Measurements from ENCODE around the gene THAP10. TPM values are rescaled to one million over a fixed set of nuclear protein-coding genes. Genes with fewer than 3 reads are reported as not detected.
"Not testable (repeated sequence)": the region's sequence is repeated elsewhere in the genome, so short reads cannot be mapped to it uniquely, and the experiment has no call there.

Gene THAP10
- total RNA-seq, 3 donors from 2014 or later (not counting 1 experiment from before 2014, with no cell fraction given), result not detected

DNA sequence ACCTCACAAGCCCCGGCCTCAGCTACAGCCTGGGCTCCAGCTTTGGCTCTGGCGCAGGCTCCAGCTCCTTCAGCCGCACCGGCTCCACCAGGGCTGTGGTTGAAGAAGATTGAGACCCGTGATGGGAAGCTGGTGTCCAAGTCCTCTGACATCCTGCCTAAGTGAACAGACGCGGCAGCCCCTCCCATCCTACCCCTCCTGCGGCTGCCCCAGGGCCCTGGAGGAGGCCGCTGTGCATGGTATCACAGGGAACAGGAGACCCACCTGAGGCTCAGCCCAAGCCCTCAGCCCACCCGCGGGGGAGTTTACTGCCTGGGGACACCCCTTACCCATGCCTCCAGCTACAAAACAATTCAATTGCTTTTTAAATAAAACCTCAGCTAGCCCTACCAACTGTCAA, 32.2 kb downstream of the THAP10 start:
- Mint-ChIP-seq H3K4me1 (no peaks in the 10 kb centered on the region), H3K9me3 (no peaks in the 10 kb centered on the region), H3K27ac (no peak overlapping the region), H3K4me3 (no peak overlapping the region), H3K36me3 (no peaks in the 10 kb centered on the region), H3K27me3 (ENCODE audit: low read depth in 2 of 2) (peaks cover 12 to 30% of the 10 kb centered on the region in 2 donors)
- Histone ChIP-seq H3K36me3 (ENCODE audit: control insufficient read depth, insufficient read depth, low read length) (no peaks in the 10 kb centered on the region), H3K27ac (ENCODE audit: low read length) (no peak overlapping the region), H3K4me1 (ENCODE audit: control insufficient read depth, insufficient read depth, low read length) (no peaks in the 10 kb centered on the region), H3K27me3 (ENCODE audit: control insufficient read depth, insufficient read depth, low read length) (no peaks in the 10 kb centered on the region), H3K4me3 (ENCODE audit: low read length) (no peak overlapping the region), H3K9me3 (ENCODE audit: control insufficient read depth, insufficient read depth, low read length) (no peaks in the 10 kb centered on the region)
- TF ChIP-seq, protein P1, sequence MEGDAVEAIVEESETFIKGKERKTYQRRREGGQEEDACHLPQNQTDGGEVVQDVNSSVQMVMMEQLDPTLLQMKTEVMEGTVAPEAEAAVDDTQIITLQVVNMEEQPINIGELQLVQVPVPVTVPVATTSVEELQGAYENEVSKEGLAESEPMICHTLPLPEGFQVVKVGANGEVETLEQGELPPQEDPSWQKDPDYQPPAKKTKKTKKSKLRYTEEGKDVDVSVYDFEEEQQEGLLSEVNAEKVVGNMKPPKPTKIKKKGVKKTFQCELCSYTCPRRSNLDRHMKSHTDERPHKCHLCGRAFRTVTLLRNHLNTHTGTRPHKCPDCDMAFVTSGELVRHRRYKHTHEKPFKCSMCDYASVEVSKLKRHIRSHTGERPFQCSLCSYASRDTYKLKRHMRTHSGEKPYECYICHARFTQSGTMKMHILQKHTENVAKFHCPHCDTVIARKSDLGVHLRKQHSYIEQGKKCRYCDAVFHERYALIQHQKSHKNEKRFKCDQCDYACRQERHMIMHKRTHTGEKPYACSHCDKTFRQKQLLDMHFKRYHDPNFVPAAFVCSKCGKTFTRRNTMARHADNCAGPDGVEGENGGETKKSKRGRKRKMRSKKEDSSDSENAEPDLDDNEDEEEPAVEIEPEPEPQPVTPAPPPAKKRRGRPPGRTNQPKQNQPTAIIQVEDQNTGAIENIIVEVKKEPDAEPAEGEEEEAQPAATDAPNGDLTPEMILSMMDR (IDR thresholded peaks at IDR 0.05), result no peak
- DNase-seq (no peak), ATAC-seq (no peak)
- intact Hi-C loops (cut with micrococcal nuclease), result no loop called here
- 89% methylated on average over 11 of the region's 11 CpGs for WGBS (ENCODE audit: insufficient coverage)

DNA sequence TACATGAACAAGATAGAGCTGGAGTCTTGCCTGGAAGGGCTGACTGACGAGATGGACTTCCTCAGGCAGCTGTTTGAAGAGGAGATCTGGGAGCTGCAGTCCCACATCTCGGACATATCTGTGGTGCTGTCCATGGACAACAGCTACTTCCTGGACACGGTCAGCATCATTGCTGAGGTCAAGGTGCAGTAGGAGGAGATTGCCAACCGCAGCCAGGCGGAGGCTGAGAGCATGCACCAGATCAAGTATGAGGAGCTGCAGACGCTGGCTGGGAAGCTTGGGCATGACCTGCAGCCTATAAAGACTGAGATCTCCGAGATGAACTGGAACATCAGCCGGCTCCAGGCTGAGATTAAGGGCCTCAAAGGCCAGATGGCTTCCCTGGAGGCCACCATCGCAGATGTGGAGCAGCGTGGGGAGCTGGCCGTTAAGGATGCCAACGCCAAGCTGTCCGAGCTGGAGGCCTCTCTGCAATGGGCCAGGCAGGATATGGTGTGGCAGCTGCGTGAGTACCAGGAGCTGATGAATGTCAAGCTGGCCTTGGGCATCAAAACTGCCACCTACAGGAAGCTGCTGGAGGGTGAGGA, 32.8 kb downstream of the THAP10 start:
- H3K9me3 ChIP-seq (ENCODE audit: control insufficient read depth, insufficient read depth, low read length), result no peaks in the 10 kb centered on the region
- ATAC-seq, result no peak
- no peak for DNase-seq
- peaks cover under 1% of the 10 kb centered on the region for H3K4me1 ChIP-seq (ENCODE audit: control insufficient read depth, insufficient read depth, low read length)
- H3K4me1 Mint-ChIP-seq, result peaks cover 3% of the 10 kb centered on the region in 2 donors
- peaks cover 18 to 36% of the 10 kb centered on the region in 2 donors for H3K27me3 Mint-ChIP-seq (ENCODE audit: low read depth in 2 of 2)
- no peaks in the 10 kb centered on the region for H3K9me3 Mint-ChIP-seq
- no peaks in the 10 kb centered on the region for H3K36me3 ChIP-seq (ENCODE audit: control insufficient read depth, insufficient read depth, low read length)
- no peak overlapping the region for H3K27ac ChIP-seq (ENCODE audit: low read length)
- H3K36me3 Mint-ChIP-seq, result no peaks in the 10 kb centered on the region
- TF ChIP-seq, protein P1 (IDR thresholded peaks at IDR 0.05), result no peak
- 89% methylated on average over 14 of the region's 14 CpGs for WGBS (ENCODE audit: insufficient coverage)
- H3K27me3 ChIP-seq (ENCODE audit: control insufficient read depth, insufficient read depth, low read length), result peaks cover under 1% of the 10 kb centered on the region
- H3K27ac Mint-ChIP-seq, result no peak overlapping the region
- intact Hi-C loops (cut with micrococcal nuclease), result no loop called here
- H3K4me3 ChIP-seq (ENCODE audit: low read length), result no peak overlapping the region
- H3K4me3 Mint-ChIP-seq, result no peak overlapping the region

DNA sequence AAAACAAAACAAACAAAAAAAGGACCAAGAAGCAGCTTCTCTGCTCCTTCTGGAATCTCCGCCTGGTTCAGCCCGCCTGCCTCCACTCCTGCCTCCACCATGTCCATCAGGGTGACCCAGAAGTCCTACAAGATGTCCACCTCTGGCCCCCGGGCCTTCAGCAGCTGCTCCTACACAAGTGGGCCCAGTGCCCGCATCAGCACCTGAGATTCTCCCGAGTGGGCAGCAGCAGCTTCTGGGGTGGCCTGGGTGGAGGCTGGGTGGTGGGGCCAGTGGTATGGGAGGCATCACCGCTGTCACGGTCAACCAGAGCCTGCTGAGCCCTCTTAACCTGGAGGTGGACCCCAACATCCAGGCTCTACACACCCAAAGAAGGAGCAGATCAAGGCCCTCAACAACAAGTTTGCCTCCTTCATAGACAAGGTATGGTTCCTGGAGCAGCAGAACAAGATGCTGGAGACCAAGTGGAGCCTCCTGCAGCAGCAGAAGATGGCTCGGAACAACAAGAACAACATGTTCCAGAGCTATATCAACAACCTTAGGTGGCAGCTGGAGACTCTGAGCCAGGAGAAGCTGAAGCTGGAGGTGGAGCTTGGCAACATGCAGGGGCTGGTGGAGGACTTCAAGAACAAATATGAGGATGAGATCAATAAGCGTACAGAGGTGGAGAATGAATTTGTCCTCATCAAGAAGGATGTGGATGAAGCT, 33.5 kb downstream of the THAP10 start:
- H3K36me3 Mint-ChIP-seq; H3K4me3 ChIP-seq (ENCODE audit: low read length); H3K9me3 Mint-ChIP-seq; DNase-seq; H3K4me3 Mint-ChIP-seq; H3K9me3 ChIP-seq (ENCODE audit: control insufficient read depth, insufficient read depth, low read length); H3K36me3 ChIP-seq (ENCODE audit: control insufficient read depth, insufficient read depth, low read length); intact Hi-C loops (cut with micrococcal nuclease); H3K4me1 Mint-ChIP-seq; H3K4me1 ChIP-seq (ENCODE audit: control insufficient read depth, insufficient read depth, low read length); H3K27ac ChIP-seq (ENCODE audit: low read length); ATAC-seq; H3K27me3 ChIP-seq (ENCODE audit: control insufficient read depth, insufficient read depth, low read length); H3K27ac Mint-ChIP-seq: not testable (repeated sequence)
- WGBS (ENCODE audit: insufficient coverage), result 88% methylated on average over 9 of the region's 9 CpGs
- peaks cover 20 to 38% of the 10 kb centered on the region in 2 donors for H3K27me3 Mint-ChIP-seq (ENCODE audit: low read depth in 2 of 2)

DNA sequence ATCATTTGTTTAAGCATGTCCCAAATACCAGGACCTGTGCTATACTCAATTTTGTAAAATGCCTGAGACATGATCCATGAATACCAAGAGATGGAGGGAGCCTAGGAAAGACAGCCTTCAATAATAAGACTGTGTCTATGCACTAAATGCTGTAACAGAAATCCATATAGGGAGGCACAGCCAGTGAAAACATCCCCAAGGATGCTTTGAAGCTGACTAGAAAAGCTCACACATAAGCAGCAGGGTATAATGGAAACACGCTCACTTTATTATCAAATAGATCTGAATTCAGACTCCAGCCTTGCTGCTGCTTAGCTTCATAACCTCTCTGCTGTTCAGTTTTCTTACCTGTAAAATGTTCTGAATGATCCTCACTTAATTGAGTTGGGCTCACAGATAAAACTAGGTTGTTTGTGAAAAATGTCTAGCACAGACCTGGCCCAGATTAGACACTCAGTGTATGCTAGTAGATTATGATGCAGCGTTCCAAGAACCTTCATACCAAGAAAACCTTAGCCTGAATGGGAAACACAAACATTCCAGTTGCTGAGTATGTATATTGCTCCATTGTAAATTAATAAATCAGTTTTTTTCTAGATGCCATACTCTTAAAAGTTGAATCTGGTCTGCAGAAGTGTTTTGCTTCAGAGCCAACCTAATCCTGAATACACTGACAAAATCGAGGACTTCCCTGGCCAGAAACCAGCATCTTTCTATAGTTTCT, 34.5 kb downstream of the THAP10 start:
- H3K27me3 Mint-ChIP-seq (ENCODE audit: low read depth in 2 of 2), result peaks cover 23 to 38% of the 10 kb centered on the region in 2 donors
- no peak overlapping the region for H3K27ac Mint-ChIP-seq
- H3K4me3 Mint-ChIP-seq, result no peak overlapping the region
- intact Hi-C loops (cut with micrococcal nuclease), result no loop called here
- no peaks in the 10 kb centered on the region for H3K9me3 Mint-ChIP-seq
- Histone ChIP-seq H3K36me3 (ENCODE audit: control insufficient read depth, insufficient read depth, low read length) (no peaks in the 10 kb centered on the region), H3K4me1 (ENCODE audit: control insufficient read depth, insufficient read depth, low read length) (peaks cover 7% of the 10 kb centered on the region), H3K9me3 (ENCODE audit: control insufficient read depth, insufficient read depth, low read length) (no peaks in the 10 kb centered on the region), H3K4me3 (ENCODE audit: low read length) (no peak overlapping the region), H3K27ac (ENCODE audit: low read length) (no peak overlapping the region), H3K27me3 (ENCODE audit: control insufficient read depth, insufficient read depth, low read length) (peaks cover 9% of the 10 kb centered on the region)
- ATAC-seq, result no peak
- 73% methylated on average over 2 of the region's 3 CpGs for WGBS (ENCODE audit: insufficient coverage)
- H3K4me1 Mint-ChIP-seq, result peaks cover 6% of the 10 kb centered on the region in 2 donors
- TF ChIP-seq, protein P1 (IDR thresholded peaks at IDR 0.05), result no peak
- no peak for DNase-seq
- H3K36me3 Mint-ChIP-seq, result no peaks in the 10 kb centered on the region
